MV-4-11 (cell line): ENCODE measurements around the gene CDC42EP4.
"Not testable (repeated sequence)": the region's sequence is repeated elsewhere in the genome, so short reads cannot be mapped to it uniquely, and the experiment has no call there.

ENCODE experiments used
- DNase-seq: peaks from one replicate; lab custom pipeline; 2025; lab: John Stamatoyannopoulos, UW

The CDC42EP4 gene

GRCh38 chr17:73318836-73319235, 7.0 kb upstream of the CDC42EP4 start:
- no peak for DNase-seq

GRCh38 chr17:73318427-73318813, 6.6 kb upstream of the CDC42EP4 start:
- DNase-seq: no peak

DNA sequence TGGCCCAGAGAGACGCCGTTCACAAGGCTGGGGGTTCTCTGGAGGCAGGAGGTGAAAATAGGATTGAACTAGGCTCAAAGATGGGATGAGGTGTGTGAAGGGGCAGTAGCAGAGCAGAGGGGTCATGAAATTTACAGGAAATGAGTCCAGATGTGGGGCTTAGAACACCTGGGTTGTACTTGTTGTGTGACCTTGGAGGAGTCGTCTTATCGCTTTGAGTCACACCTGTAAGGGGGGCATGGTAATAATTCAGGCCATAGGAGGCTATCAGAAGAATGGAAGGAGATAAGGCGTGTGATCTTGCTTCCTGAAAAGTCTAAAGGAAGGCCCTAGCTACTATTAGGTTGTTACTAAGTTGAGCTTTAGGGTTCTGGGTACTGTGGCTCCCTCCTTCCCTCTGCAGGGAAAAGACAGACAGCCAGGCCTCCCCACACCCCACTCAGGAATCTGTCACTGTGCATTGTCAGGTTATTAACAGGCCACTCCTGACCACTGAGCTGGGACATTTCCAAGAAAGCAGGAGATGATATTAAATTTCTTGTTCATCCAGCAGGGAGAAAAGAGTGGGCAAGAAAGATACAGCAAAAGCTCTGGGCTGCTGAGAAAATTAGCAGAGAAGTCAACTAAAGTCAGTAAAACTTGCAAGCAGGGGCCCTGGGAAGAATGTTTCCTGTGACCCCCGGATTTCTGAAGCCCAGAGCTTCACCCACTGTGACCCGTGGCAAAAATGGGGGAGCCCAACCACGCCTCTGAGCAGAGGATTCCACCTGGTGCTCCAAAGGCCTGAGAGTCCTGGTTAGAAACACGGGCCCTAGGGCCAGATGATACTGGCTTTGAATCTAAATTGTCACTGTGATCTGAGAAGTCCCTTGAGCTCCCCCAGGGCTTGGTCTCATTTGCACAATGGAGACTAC, 6.0 kb upstream of the CDC42EP4 start:
- DNase-seq: no peak

DNA sequence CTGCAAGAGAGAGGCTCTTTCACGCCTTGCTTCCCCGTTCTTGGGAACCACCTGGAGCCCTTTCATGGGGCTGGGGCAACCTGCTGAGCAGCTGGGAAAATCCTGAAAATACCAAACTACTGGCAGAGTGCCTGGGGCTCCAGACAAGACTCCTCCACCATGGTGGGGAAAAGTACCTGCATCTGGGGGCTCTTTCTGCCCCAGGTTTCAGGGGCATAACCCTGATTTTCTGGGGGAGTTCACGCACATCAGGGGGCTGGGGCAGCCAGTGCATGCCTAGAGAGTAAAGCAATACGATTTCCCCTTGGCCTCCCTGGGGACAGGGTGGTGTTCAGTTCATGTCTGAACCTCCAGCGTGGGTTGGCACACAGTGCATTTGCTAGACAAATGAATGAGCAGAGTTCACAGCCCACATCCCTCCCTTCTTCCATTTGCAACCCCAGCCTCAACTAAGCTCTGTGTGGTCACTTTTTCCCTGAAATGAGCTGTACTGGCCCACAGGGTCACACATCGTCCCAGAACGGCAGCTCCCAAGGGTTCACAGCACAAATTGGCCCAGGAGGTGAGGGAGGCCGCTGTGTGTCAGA, 5.2 kb upstream of the CDC42EP4 start:
- no peak for DNase-seq

GRCh38 chr17:73315471-73315870, 3.7 kb upstream of the CDC42EP4 start:
- DNase-seq: no peak

DNA sequence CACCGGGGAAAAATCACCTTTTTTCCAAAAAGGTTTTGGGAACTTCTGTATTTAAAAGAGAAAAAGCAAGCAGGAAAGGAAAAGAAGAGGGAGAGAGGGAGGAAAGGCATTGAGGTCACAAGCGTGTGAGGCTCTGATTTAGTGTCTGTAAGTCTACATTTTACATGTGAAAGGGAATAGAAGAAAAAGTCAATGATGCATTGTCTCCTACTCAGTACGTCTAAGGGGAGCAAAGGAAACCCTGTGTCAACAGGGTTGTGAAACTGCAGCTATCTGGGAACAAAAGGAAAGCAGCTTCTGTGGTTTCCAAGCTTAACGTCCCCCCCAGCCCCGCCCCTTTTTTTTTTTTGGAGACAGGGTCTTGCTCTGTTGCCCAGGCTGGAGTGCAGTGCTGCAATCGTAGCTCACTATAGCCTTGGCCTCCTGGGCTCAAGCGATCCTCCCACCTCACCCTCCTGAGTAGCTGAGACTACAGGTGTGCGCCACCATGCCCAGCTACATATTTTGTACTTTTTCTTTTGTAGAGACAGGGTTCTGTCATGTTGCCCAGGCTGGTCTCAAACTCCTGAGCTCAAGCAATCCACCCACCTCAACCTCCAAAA, 1.8 kb upstream of the CDC42EP4 start:
- DNase-seq: peak; percentile 21

DNA sequence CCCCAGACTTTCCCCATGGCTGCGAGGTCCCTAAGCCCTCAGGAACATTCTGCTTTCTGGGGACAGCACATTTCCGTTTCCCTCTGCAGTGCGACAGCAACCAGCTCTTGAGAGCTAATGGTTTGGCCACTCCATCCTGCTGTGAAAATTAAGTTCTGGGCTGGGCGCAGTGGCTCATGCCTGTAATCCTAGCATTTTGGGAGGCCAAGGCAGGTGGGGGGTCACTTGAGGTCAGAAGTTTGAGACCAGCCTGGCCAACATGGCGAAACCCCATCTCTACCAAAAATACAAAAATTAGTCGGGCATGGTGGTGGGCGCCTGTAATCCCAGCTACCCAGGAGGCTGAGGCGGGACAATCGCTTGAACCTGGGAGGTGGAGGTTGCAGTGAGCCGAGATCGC, 1.1 kb upstream of the CDC42EP4 start:
- not testable (repeated sequence) for DNase-seq

GRCh38 chr17:73311428-73311780, 397 bp downstream of the CDC42EP4 start:
- DNase-seq: no peak

DNA sequence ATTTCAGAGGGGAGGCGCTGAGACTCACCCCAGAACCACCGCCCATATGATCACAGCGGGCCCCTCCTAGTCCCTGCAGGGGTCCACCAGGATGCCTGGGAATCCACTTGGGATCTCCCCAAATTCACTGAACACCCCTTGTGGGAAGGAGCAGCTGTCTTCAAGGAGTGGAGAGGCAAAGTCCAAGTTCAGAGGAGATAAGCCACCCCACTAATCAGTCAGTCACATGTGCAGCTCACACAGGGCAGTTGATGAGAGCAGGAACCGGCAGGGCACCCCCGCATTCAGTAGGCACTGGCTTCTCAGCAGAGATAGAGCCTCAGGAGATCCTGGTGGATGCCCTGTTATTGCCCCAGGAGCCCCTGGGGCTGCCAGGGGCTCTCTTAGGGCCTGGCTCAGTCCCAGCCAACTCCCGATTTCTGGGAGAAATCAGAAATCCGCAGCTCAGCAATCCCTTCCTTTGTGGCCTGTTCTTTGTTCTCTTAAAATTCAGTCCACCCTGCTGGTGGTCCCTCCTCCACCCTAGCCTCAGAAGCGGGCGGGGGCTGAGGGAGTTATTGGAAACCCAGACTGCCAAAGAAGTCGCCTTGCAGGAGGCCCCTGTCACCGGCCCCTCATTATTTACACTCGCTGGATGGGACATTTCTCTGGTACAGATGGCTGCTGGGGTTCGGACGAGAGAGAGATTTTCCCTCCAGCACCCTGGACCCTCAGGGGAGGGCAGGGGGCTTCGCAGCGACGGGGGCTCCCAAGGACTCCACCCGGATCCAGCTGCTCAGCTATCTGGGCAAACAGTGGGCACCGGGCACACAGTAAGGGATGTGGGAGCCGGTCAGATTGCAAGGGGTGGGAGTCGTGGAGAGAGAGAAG, 1.8 kb downstream of the CDC42EP4 start:
- no peak for DNase-seq

GRCh38 chr17:73308959-73309358, 2.8 kb downstream of the CDC42EP4 start:
- DNase-seq: not testable (repeated sequence)

- DNase-seq: peak; percentile 30
Observed at GRCh38 chr17:73308017-73308823, 3.6 kb downstream of the CDC42EP4 start.

DNA sequence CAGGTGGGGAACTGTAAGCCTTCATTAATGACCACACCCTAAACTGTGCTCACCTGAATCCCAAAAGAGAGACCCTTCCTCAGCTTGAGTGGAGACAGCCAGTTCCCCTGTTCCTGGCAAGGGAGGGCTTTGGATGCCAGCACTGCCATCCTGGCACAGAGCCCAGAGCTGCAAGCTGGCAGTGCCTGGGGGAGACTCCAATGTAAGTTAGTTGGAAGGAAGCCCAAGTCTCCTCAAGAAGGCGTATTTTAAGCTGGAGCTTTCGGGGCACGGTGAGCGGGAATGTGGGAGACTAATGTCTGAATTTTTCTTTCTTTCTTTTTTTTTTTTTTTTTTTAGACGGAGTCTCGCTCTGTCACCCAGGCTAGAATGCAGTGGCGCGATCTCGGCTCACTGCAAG, 4.7 kb downstream of the CDC42EP4 start:
- DNase-seq: no peak

DNA sequence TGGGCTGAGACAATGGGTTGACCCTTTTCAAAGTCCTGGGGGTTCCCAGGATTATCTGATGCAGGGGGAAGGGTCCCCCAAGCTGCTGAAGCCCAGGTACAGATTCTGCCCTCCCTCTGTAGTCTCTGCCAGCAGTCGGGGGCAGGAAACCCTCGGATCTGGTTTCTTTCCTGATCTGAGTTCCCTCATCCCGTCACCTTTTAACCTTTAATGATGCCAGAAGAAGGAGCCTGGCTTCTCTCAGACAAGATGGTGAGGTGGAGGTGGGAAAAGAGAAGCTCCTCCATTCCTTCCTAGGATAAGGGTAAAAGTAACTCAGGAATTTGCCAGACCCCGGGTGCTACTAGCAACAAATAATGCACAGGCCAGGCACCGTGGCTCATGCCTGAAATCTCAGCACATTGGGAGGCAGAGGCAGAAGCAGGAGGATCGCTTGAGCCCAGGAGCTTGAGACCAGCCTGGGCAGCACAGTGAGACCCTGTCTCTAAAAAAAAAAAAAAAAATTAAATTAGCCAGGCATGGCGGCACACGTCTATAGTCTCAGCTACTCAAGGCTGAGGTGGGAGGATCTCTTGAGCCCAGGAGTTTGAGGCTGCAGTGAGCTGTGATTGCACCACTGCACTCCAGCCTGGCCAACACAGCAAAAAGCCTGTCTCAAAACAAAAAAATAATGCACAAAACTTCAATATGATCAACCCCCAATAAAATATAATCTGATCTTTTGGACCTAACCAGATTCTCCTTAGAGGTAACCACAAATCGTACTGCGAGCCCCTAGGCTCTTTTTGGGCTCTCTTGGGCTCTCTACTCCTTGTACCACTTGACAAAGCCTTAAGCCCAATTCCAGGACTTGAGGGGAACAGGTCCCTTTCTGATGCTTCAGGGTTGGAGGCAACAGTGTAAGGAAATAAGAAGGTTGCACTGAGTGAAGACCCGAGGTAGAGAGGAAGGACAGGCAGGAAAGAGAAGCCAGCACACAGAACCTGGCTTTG, 5.7 kb downstream of the CDC42EP4 start:
- no peak for DNase-seq

GRCh38 chr17:73304971-73305812, 6.6 kb downstream of the CDC42EP4 start:
- DNase-seq: no peak

- no peak for DNase-seq
Observed at GRCh38 chr17:73304438-73304837, 7.4 kb downstream of the CDC42EP4 start.

- DNase-seq: no peak
Observed at GRCh38 chr17:73302189-73302588, 9.6 kb downstream of the CDC42EP4 start.

DNA sequence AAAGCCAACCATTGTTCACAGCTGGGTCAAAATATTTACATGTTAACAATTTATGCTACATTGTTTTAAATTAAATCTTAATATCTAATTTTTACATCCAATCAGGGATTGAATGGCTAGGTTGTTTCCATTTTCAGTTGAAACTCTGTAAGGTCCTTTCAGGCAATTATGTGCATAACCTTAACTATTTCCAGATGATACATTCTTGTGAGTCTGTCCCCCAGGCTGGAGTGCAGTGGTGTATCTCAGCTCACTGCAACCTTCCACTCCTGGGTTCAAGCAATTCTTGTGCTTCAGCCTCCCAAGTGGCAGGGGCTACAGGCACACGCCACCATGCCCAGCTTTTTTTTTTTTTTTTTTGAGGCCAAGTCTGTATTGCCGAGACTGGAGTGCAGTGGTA, 10.4 kb downstream of the CDC42EP4 start:
- DNase-seq: no peak

DNA sequence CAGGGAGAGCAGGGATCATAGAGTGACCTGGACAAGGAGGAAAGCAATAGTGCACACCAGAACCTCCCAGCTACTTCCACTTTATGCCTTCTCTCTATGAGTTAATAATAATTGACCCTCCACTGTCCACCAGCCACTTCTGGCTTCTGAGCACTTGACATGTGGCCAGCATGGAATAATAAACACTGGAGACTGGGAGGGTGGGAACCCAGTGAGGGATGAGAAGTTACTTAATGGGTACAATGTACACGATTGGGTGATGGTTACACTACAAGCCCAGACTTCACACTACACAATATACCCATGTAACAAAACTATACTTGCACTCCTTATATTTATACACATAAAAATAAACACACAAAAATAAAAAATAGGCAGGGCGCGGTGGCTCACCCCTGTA, 11.4 kb downstream of the CDC42EP4 start:
- DNase-seq: no peak
